ENCODE results near the gene RAPGEF5. TPM values are rescaled to one million over a fixed set of nuclear protein-coding genes. Genes with fewer than 3 reads are reported as not detected.
A peak's percentile ranks its signal among the peaks of the same experiment; 100 is the strongest.

Gene RAPGEF5
- total RNA-seq, 6 experiments from 2014 or later = 15.5 to 56.4 (median 27.1) TPM

DNA sequence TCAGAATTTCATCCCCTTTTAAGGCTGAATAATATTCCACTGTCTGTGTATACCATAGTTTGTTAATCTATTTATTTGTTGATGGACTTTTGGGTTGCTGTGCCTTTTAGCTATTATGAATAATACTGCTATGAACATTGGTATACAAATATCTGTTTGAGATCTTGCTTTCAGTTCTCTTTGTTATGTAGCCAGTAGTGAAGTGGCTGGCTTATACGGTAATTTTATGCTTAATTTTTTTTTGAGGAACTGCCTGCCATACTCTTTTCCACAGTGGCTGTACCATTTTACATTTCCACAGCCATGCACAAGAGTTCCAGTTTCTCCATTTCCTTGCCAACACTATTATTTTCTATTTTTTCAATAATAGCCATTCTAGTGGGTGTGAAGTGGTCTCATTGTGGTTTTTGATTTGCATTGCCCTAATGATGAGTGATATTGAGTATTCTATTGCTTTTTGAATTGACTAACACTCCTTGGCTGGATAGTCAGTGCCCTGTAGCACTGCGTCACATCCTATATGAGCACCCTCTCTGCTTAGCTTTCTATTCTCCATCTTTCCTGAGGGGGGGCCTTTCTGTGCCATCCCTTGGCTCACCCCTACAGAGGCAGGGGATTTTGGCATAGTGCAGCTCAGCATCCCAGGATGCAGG lies 29.4 kb upstream of the RAPGEF5 start:
- no peak for ATAC-seq
- WGBS (ENCODE audit: insufficient coverage, low coverage, low lambda C conversion rate, missing lambda C conversion rate) = 95% methylated on average over 2 of the region's 2 CpGs

DNA sequence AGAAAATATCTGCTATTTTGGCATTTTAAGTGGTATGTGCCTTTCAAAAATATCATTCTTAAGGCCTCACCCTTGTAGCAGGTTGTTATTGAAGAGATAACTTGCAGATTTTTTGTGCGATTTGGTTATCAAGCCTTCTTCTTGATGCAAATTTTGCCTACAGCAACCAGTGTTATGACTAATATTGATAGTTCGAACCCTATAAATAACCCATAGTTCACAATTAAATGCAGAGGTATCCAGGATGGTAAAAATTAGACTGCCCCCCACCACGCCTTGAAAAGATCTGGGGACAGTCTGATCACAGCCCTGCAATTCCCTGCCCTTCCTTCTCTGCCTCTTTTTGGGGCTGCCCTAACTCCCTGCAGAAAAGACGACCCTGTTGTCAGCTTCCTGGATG lies 28.4 kb upstream of the RAPGEF5 start:
- no peaks in the 10 kb centered on the region for H3K36me3 ChIP-seq
- intact Hi-C loops (cut with DNase I) = no loop called here
- no peaks in the 10 kb centered on the region for H3K4me1 ChIP-seq
- H3K27me3 ChIP-seq = no peaks in the 10 kb centered on the region
- whole genome bisulfite sequencing (ENCODE audit: insufficient coverage, low coverage, low lambda C conversion rate, missing lambda C conversion rate) = 77% methylated on average over 4 of the region's 4 CpGs
- DNase-seq (no peak), ATAC-seq (no peak)
- H3K9me3 ChIP-seq = no peaks in the 10 kb centered on the region
- H3K27ac ChIP-seq = no peak overlapping the region
- no peak overlapping the region for H3K4me3 ChIP-seq
- TF ChIP-seq POLR2A (IDR thresholded peaks at IDR 0.05) = no peak
- TF ChIP-seq, protein P1, sequence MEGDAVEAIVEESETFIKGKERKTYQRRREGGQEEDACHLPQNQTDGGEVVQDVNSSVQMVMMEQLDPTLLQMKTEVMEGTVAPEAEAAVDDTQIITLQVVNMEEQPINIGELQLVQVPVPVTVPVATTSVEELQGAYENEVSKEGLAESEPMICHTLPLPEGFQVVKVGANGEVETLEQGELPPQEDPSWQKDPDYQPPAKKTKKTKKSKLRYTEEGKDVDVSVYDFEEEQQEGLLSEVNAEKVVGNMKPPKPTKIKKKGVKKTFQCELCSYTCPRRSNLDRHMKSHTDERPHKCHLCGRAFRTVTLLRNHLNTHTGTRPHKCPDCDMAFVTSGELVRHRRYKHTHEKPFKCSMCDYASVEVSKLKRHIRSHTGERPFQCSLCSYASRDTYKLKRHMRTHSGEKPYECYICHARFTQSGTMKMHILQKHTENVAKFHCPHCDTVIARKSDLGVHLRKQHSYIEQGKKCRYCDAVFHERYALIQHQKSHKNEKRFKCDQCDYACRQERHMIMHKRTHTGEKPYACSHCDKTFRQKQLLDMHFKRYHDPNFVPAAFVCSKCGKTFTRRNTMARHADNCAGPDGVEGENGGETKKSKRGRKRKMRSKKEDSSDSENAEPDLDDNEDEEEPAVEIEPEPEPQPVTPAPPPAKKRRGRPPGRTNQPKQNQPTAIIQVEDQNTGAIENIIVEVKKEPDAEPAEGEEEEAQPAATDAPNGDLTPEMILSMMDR (IDR thresholded peaks at IDR 0.05) = no peak

More for the DNA sequence above, 29.4 kb upstream of the RAPGEF5 start:
- Histone ChIP-seq H3K4me3 (no peak overlapping the region), H3K36me3 (no peaks in the 10 kb centered on the region), H3K27me3 (no peaks in the 10 kb centered on the region), H3K9me3 (no peaks in the 10 kb centered on the region), H3K4me1 (no peaks in the 10 kb centered on the region), H3K27ac (no peak overlapping the region)
- no peak for TF ChIP-seq POLR2A (IDR thresholded peaks at IDR 0.05)
- TF ChIP-seq, protein P1 (IDR thresholded peaks at IDR 0.05) = no peak
- DNase-seq = no peak
- intact Hi-C loops (cut with DNase I) = no loop called here

DNA sequence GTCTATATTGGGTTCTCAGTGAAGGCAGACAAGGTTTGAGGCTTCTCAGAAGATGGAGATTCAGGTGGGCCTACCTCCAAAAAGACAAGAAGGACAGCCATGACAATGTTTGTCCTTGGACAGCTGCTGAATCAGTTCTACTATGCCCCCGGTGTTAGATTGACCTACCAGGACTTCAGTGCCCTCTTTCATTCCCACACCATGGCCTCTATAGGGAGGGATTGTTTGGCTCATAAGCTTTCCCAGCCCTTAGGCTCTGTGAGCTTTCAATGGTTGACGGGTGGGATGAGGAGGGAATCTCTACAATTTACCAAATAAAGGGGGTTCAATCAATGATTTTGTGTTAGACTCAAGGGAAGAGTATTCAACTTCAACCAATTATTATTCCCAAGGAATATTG lies 23.4 kb upstream of the RAPGEF5 start:
- Histone ChIP-seq H3K4me3 (no peak overlapping the region), H3K9me3 (no peaks in the 10 kb centered on the region), H3K4me1 (peaks cover 0 to 10% (median 0%) of the 10 kb centered on the region in 4 donors), H3K27ac (no peak overlapping the region), H3K27me3 (no peaks in the 10 kb centered on the region), H3K36me3 (no peaks in the 10 kb centered on the region)
- ATAC-seq (no peak), DNase-seq (no peak)
- TF ChIP-seq, protein P1 (IDR thresholded peaks at IDR 0.05) = no peak
- no peak for TF ChIP-seq POLR2A (IDR thresholded peaks at IDR 0.05)
- WGBS (ENCODE audit: insufficient coverage, low coverage, low lambda C conversion rate, missing lambda C conversion rate) = 100% methylated on average over 1 of the region's 2 CpGs
- intact Hi-C loops (cut with DNase I) = no loop called here

DNA sequence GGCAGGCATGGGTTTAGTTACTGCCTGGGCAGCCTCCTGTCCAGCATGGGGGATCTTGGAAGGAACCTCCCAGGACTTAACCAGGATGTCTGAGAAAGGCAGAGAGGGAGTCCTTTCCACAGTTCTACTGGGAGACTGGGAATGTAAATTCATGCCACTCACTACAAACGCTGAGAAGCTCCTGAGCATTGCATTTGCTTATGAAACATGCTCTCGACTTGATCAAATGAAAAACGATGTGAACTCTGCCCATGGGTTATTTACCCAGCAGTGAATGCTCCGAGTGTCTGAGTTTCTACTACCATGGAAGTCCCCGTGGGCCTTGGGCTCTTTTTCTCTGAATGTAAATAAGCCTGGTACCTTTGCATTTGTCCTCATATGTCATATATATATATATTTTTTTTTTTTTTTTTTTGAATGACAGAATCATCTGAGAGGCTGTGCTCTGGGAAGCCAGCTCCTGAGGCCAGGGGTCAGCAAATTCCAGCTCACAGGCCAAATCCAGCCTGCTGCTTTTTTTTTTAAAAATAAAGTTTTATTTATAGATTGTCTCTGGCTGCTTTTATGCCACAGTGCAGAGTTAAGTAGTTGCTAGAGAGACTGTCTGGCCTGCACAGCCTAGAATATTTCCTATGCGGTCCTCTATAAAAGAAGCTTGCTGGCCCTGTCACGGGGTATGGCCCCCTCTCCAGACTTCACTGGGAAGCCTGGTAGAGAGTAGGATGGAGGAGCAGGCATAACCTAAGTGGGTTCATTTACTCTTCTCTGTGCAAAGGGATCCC lies 21.4 kb upstream of the RAPGEF5 start:
- Histone ChIP-seq H3K36me3 (no peaks in the 10 kb centered on the region), H3K9me3 (no peaks in the 10 kb centered on the region), H3K27ac (peak overlapping the region in 2 of 3 donors; percentile 50 to 58), H3K4me3 (no peak overlapping the region), H3K27me3 (no peaks in the 10 kb centered on the region), H3K4me1 (peaks cover 0 to 10% (median 0%) of the 10 kb centered on the region in 4 donors)
- ATAC-seq (peak; percentile 92 to 98 (median 96)), DNase-seq (peak in 1 of 3 donors; percentile 50)
- intact Hi-C loops (cut with DNase I) = no loop called here
- no peak for TF ChIP-seq POLR2A (IDR thresholded peaks at IDR 0.05)
- TF ChIP-seq, protein P1 (IDR thresholded peaks at IDR 0.05) = no peak
- 45% methylated on average over 4 of the region's 7 CpGs for WGBS (ENCODE audit: insufficient coverage, low coverage, low lambda C conversion rate, missing lambda C conversion rate)
